TTC549 (cell line): ENCODE measurements around the gene SEC61G.

Experiments
- FAIRE-seq: peaks from 2 replicates; lab custom pipeline; 2012; peaks lifted over from hg19 to GRCh38; lab: Jason Lieb, UNC

The SEC61G gene

GRCh38 chr7:54758702-54759592, at the start of gene SEC61G:
TSS of gene SEC61G (minus strand) at chr7:54759211. CDS start at chr7:54757588, 1,623 bp downstream.
- FAIRE-seq: peak; percentile 25

- FAIRE-seq: no peak
Observed at GRCh38 chr7:54802841-54803240, 43.8 kb upstream of the SEC61G start.

DNA sequence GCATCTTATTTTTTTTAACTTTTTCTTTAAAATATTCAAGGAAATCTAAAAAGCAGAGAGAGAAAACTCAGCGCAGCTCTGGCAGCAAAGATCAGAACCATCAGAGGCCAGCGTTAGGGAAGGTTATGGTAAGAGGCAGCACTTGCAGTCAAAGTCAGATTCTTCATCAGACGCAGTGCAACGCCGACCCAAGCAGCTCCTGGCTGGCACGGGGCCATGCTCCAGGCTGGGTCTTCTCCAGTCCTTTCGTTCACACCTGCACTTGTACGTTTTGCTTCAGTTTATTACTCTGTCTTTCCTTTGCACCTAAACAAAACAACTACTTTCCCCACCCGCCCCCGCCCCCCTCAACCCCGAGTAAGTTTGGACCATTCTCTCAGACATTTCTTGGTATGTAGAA, 43.1 kb upstream of the SEC61G start:
- no peak for FAIRE-seq

- no peak for FAIRE-seq
Observed at GRCh38 chr7:54799792-54800191, 40.8 kb upstream of the SEC61G start.

DNA sequence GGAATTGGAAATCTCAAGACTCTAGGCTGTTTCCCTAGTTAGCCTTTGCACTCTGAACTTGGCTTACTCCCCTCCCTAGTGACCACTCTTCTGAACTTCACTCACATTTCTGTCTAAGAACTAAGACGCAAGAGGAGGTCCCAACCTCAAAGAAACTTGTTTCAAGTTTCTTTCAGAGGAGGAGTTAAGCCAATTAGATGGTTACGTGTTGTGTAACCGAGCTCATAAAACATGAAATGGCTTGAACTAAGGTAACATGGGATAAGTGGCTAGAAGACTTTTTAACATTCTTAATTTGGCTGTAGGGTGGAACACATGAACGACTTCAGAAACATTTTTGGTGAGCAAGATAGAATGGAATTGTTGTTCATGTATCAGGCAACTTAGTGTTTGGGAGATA, 39.5 kb upstream of the SEC61G start:
- no peak for FAIRE-seq

- no peak for FAIRE-seq
Observed at GRCh38 chr7:54796853-54797252, 37.8 kb upstream of the SEC61G start.

- no peak for FAIRE-seq
Observed at GRCh38 chr7:54796150-54796549, 37.1 kb upstream of the SEC61G start.

DNA sequence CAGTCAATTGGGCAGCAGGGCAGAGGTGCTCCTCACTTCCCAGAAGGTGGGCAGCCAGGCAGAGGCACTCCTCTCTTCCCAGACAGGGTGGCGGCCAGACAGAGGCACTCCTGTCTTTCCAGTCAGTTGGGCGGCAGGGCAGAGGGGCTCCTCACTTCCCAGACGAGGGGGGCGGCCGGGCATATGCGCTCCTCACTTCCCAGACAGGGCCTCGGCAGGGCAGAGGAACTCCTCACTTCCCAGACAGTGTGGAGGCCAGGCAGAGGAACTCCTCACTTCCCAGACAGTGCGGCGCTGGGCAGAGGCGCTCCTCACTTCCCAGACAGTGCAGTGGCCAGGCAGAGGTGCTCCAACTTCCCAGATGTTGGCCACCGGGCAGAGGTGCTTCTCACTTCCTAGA, 33.4 kb upstream of the SEC61G start:
- FAIRE-seq: no peak

DNA sequence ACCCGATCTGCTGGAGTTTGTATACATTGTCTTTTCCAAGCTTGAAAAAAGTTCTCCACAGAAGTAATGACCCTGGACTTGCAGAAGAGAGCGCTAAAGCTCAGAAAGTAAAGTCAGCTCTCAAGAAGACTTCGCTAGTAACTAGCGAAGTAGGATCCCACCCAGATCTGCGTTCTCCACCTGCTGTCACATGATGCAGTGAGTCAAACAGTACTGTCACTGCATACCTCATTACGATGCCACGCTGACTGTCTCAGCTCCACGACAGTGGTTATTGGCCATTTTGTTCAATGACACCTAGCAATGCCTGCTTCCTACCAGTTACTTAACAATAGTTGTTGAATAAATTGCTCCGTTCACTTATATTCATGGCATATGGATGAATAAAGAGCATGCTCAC, 29.7 kb upstream of the SEC61G start:
- peak; percentile 33 for FAIRE-seq

DNA sequence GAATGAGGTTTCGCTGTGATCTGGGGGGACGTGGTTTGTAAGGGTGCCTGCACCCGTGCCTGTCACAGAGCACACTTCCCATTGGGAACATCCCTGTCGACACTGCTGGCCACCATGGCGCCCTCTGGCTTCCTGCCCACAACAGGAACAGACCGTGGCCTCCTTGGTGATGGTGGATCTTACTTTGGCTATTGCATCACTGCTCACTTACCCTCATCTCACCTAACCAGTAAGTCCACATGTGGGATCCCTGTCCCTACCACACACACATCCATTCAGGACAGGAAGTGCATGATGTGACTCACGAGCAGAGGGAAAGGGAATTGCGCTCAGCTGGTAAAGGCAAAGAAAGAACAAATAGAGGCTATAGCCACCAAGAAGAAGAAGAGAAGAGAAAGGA, 26.2 kb upstream of the SEC61G start:
- FAIRE-seq: no peak

DNA sequence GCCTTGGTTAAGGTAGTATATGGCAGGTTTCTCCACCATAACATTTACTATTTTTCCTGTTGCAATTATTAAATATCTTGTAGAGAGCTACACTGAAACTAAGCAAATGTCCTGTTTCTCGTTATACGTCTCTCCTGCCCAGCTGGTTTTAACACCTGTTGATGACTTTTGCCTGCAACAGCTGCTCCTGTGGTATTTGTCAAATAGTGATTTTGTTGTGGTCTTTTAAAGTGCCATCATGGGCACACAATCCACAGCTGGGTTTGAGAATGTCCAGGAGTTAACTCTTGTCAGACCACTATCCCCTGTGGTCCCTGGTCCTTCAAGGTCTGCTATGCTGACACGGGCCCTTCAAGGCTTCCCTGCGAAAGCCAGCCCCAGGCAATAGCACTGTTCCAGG, 24.9 kb upstream of the SEC61G start:
- no peak for FAIRE-seq

GRCh38 chr7:54782829-54783228, 23.8 kb upstream of the SEC61G start:
- FAIRE-seq: no peak

DNA sequence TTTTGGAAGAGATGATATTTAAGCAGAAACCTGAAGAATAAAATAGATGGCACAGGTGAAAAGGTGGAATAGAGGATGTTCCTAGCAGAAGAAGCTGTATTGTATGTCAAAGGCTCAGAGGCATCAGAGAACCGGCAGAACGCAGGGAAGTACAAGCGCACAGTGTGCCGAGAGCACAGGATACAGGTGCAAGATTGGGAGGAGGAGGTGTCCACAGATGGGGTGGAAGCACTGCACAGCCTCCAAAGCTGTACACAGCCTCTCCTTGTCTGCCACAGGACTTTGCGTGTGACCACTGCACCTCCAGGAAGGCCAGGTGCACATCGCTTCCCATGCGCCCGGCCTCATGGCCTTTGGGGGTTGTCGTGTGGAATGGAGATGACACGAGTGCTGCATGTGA, 23.3 kb upstream of the SEC61G start:
- FAIRE-seq: no peak

DNA sequence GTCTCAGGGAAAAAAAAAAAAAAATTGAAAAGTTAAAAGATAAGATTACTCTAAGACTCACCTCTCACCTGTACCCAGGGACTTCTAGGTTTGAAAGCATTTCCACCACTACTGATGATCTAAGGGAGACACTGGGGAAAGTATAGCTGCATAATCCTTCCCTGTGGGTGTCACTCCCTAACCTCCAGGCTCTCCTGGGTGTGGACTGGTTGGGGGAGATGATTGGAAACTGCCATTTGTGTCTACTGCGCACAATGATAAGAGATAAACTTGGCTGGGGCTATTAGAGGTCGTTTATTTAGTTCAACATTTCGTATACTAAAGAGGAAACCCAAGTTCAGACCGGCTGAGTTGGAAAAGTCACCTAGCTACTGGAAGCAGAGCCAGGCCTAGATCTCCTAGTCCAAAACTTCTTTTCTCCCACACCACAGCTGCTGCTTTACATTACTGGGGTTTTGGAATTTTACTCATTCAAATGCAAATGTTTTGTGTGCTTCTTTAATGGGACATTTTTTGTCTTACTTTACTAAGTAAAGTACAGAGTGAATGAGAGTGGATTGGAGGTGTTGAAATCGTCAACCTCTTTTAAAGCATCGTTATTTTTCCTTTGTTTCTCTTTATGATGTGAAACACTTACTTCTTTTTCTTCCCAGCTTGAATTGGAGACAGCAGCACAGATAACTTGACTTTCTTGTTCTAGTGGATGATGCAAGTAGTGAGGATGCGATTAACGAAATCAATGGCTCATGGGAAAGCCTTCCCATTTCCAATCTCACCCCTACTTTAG, 22.3 kb upstream of the SEC61G start:
- no peak for FAIRE-seq

- no peak for FAIRE-seq
Observed at GRCh38 chr7:54780490-54780889, 21.5 kb upstream of the SEC61G start.

- no peak for FAIRE-seq
Observed at GRCh38 chr7:54778696-54779540, 19.9 kb upstream of the SEC61G start.

- FAIRE-seq: no peak
Observed at GRCh38 chr7:54778166-54778565, 19.2 kb upstream of the SEC61G start.

DNA sequence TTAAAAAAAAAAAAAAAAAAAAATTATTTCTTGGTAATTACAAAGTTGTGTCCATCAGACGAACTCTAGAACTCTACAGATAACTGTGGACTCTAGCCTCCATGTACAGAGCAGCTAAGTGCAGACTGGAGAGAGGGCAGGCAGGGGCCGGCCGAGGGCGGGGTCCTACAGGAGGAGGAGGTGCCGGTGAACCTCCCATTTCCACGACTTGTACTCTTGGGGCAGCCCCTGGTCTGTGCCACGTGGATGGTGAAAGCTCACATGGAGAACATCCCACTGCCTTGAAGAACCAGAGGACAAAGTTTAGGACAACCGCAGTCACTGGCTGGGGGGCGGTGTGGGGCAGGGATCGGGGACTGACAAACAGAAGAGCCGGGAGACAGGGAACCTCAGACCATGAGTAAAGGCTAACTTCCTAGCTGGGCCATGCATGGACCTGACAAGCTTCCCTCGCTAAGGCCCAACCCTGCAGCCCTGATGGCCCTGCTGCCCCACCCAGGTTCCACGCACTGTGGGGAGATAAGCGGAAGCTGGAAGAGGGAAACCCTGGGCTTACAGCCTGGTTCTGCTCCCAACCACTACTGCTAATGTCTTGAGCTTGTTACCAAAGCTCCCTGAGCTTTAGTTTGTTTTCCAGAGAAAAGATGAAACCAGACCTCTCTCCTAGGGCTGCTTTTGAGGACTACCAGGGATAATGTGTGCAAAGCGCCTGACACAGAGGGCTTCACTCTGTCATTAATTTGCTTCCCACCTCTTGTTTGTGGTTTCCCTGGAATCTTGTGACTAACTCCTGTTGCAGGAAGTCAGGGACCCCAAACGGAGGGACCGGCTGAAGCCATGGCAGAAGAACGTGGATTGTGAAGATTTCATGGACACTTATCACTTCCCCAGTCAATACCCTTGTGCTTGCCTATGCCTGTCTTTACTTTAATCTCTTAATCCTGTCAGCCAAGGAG, 16.1 kb upstream of the SEC61G start:
- no peak for FAIRE-seq

GRCh38 chr7:54773472-54774399, 14.7 kb upstream of the SEC61G start:
- no peak for FAIRE-seq

GRCh38 chr7:54769203-54769602, 10.2 kb upstream of the SEC61G start:
- no peak for FAIRE-seq
